Lung microvascular endothelial cell (primary cell): ENCODE data around the gene ECEL1. TPM values are rescaled to one million over a fixed set of nuclear protein-coding genes. Genes with fewer than 3 reads are reported as not detected.
"Not testable (repeated sequence)": the region's sequence is repeated elsewhere in the genome, so short reads cannot be mapped to it uniquely, and the experiment has no call there.

Experiments used
- DNase-seq, 2 donors: peaks; one replicate each; pipeline versions ENCODE4 v3.0.0 to v3.0.0-alpha.2; 2010; ENCODE audit warnings: low read depth in 2 of 2
- total RNA-seq: library from RNA; depleted of rRNA; stranded (reverse); fragments of >200 nt; gene quantifications from 2 replicates; pipeline ENCODE4 v1.2.1, GENCODE V29; 2014

The ECEL1 gene
- total RNA-seq, 1 donor from 2014 or later: not detected

DNA sequence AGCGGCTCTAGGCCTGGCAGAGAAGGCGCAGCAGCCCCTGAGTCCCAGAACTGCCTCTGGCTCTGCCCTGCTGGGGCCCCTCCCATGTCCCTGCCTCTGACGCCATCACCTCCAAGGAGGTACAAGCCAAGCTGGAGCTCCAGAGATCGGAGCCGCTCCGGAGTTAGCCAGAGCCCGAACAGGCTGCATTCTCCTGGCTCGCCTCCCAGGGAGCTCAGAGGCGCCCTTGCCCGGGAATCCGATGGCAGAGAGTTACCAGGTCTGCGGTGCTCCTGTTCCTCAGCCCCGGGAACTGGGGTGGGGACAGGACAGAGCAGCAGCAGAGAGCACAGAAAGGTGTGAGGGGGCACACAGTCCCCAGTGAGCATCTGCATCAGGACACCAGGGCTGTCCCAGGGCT, 44.6 kb downstream of the ECEL1 start:
- DNase-seq: not testable (repeated sequence)

DNA sequence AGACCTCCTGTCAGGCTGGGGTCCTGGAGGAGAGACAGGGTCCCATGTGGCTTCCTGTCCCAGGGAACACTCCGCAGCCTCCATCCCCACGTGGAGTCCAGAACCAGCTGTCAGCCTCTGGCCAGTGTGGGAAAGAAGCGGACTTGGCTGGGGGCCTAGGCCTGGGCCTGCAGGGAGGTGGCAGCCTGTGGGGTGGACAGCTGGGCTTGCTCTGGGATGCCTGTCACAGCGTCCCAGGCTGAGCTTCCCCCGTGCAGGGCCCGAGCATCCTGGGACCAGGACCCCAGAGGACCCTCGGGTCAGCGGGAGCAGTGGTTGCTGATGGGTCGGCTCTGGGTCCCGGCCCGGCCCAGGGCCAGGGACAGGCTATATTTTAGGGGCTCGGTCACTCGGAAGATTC, 45.2 kb downstream of the ECEL1 start:
- DNase-seq: not testable (repeated sequence)

DNA sequence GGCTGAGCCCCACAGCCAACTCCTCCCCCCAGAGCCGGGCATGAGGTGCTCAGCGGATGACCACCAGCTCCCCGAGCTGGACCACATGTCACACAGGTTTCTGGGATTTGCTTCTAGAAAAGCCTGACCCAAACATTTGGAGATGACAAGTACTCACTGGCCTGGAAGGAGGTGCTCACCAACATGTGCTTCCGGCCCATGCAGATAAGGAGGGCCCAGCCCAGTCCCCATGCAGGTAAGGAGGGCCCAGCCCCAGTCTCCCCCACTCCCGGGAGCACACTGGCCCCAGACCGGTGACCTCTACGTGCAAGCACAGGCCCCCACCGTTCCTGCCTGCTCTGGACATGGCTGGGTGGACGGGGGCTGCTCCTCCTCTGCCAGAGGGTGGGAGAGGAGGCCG, 45.7 kb downstream of the ECEL1 start:
- not testable (repeated sequence) for DNase-seq

DNA sequence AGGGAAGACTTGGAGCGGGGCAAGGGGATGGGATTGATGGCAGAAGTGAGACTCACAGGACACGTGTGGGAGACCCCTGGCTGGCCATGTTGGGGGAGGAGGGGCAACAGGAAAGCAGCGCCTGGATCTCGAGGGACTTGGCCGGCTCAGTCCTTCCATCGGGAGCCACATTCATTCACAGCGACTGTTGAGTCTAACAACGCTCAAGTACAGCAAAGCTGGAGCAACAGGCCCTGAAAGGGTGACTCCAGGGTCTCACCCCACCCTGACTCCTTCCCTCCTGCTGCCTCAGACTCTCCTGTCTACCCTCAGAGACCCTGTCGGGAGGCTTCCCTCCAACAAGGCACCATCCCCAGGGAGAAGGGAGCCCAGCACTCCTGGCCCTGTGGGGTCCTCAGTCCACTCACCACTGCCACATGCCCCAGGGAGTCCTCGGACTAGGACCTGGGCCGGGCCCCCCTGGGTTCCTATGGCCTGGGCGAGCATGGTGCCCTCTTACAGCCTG, 46.4 kb downstream of the ECEL1 start:
- DNase-seq: no peak

DNA sequence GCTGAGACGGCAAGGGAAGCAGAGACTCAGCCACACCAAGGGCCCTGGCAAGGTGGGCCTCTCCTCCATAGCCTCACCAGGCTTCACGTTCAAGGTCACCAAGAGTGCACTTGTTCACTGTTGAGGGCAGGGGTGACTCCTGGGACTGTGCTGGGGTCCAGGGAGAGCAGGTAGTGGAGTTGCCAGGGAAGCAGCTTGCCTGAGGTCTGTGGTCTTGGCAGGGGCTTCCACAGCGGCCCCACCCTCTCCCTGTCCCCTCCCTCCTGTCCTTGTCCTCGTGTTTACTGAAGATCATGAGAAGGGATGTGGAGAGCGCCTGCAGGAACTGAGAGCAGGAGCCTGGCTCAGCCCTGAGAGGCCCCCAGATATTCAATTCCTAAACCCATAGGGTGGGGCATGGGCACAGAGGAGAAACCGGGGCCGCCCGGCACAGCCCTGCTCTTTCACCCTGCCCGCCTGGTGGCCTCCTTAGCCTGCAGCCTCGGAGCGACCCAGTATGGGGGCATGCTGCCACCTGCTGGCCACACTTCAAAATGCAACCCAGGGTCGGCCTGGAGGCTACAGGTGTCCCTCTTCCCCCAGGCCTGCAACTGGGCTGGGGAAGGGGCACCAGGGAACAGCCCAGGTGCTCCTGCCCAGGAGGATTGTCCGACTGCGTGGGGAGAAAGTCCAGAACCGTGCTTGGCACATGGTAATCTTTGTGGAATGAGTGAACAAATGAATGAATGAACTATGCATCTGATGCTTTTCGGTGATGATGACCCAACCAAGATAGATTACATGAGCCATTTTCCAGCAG, 47.2 kb downstream of the ECEL1 start:
- DNase-seq: peak; percentile 68 to 79

DNA sequence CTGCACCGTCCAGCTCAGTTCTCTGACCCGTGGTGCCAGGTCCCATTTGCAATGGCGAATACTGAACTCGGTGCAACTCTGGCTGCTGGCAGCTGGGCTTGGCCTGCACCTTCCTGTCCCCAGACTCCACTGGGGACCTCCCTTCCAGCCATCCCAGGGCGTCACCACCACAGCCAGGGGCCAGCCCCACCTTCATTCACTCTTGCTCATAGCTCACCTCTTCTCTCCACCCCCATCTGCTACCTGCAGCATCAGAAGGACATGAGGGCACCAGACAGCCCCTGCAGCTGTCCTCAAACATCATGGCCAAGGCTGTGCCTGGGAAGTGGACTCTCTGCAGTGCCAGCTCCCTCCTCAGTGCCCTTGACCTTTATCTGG, 47.9 kb downstream of the ECEL1 start:
- DNase-seq: no peak

DNA sequence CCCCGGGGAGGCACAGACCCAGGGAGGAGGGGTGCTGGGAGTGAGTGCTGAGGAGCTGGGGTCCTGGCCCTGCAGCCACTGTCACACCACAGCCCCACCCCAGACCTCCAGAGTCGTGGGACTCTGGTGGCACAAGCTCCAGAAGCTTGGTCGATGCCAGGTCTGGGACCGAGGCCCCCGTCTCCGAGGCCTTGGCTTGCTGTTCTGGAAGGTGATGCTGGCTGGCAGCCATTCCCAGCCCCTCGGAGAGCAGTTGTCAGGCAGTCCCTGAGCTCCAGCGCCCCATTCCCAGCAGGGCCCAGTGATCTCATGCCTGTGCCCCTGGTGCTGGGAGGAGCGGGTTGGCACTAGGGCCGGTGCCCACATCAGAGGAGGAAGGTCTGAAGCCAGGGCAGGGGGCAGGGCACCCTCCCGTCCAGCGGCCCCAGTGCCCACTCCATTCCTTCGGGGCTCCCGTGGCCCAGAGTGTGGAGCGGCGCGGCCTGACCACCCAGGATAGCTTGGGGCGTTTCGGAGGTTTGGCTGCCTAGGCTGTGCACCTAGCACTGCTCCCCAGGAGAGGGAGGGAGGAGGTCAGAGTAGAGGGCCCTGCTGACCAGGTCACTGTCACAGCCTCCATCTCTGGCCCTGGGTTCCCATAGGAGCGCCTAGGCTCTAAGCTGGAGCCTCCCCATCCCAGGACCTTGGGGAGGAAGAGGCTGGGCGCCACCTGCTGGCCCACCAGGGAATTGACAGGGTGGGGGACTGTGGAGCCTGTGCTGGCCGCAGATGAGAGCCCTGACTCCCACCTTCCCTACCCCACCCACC, 48.5 kb downstream of the ECEL1 start:
- no peak for DNase-seq

DNA sequence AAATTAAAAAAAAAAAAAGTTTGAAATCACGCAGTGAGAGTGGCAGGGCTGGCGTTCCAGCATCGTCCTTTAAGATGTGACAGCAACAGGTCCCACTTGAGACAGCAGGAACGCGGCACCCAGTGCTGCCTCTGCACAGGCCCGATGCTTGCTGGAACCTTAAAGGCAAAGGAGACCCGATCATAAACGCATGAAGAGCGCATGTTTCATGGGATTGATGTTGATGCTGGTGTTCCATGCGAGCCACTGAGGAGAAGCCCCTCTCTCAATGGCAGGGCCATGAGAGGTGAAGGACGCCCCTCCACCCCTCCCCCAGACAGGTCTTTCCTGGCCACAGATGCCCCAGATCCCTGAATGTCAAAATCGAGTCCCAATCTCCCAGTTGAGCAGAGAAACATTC, 49.5 kb downstream of the ECEL1 start:
- no peak for DNase-seq

DNA sequence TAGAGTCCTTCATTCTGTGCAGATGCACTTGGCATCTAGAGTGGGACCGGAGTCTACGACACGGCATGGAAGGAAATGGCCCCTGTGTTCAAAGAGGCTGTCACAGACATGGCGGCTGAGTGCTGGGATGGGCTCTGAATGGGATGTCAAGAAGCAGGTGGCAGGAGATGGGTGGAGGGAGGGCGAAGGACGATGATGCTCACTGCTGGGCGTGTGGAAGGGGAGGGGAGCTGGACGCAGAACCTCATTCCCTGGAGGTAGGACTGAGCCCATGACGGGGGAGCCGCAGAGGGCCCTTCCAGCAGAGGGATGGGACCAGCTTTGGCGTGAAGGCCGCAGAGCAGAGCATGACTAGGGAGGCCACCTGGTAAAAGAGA, 50.5 kb downstream of the ECEL1 start:
- DNase-seq: no peak

DNA sequence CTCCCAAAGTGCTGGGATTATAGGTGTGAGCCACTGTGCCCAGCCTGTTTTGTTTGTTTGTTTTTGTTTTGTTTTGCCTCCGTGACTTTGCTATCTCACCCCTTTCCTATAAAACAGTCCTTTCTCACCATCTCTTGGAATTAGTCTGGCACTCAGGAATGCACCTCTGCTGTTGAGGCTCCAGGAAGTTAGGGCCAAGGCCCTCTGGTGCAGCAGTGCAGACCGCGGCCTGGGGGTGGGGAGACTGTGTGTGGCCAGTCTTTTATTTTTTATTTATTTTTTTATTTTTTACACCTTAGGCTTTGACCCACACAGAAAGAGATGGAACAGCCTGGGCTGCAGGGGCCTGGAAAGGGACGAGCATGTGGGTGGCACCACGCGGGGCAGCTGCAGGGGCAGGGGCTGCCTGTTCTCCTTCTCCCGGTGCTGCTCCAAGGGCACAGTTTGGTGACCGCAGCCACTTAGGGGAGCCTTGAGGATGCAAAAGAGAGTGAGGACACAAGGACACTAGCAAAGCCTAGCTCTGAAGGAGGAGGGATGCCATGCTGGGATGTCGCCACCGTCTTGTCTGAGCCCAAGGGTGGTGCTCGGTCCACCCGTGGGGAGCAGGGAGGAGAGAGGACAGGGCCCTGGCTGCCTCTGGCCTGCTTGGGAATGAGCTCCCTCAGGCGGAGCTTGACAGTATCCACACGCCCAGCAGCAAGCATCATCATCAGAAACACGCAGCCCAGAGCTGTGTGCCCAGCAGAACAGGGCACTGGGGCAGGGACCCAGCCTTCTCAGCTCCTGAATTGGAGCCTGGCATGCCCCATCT, 51.0 kb downstream of the ECEL1 start:
- DNase-seq: no peak

DNA sequence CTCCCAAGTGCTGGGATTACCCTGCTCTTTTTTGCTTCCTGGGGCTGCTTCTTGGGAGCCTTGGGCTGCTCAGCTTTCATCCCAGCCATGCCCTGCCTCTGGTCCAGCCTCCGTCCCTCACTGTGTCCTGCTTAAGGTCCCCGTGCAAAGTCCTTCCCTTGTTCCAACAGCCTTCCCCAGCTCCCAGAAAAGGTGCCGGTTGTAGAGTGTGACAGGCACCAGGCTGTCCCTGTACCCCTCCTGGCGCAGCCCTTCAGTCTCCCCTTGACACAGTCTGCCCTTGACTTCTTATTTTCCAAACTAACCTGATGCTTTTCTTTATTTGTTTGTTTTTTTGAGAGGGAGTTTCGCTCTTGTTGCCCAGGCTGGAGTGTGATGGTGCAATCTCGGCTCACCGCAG, 51.8 kb downstream of the ECEL1 start:
- no peak for DNase-seq

DNA sequence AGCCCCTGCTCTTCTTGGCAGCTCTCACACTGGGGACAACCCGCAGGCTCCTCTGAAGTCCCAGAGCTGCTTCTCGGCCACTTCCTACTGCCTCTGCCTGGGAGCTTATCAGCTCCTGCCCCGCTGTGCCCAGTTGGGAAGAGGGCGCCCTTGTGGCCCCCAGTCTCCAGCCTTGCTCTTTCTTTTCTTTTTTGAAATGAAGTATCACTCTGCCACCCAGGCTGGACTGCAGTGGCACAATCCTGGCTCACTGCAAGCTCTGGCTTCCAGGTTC, 52.3 kb downstream of the ECEL1 start:
- no peak for DNase-seq

DNA sequence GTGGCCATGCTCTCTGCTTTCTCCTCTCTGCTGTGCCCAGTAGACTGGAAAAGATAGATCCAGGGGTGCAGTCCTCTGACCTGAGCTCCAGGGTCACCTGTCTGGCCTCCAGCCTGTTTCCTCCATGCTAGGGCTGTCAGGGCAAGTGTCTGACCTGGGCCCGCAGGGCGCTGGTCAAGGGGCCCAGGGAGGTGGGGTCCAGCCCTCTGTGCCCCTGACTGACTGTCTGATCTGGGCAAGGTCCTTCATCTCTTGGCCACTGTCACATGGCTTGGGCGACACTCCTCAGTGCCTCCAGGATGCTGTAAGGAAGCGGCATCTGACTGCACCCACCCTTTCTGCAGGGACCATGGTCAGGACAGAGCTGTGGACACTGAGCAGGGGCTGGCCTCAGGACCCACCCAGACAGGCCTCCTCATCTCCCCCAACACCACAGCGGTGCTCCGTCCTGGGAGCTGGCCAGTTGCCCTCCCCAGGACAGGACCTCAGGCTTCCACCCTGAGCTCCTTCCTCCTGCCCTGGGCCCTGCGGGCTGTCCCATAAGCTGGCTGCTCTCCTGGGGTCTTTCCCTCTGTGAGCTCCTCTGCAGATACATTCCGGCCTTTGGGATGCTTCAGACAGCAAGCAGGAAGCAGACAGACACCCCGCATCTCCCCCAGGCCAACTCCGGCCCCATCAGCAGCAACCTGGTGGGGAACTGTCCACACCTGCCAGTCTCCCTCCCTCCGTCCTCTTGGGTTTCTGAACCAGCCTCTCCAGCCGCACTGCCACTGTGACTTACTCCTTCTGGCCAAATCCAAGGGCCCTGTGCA, 52.9 kb downstream of the ECEL1 start:
- DNase-seq: no peak

DNA sequence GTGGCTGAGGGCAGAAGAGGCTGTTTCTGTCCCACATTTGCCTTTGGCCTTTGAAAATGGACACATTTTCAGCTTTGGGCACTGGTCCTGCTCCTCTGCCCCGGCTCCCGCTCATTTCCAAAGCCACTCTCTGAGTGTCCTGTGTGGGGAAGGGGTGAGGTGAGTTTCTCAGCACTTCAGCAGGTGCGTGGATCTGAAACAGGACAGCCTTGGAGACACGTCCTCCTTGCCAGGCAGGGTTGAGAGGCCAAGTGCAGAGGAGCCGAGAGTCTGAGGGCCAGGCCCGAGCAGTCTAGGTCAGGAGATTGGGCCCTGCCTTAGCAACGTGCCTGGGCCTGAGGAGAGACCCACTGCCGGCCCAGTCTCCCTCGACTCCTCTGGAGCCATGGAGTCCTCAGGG, 53.5 kb downstream of the ECEL1 start:
- no peak for DNase-seq

DNA sequence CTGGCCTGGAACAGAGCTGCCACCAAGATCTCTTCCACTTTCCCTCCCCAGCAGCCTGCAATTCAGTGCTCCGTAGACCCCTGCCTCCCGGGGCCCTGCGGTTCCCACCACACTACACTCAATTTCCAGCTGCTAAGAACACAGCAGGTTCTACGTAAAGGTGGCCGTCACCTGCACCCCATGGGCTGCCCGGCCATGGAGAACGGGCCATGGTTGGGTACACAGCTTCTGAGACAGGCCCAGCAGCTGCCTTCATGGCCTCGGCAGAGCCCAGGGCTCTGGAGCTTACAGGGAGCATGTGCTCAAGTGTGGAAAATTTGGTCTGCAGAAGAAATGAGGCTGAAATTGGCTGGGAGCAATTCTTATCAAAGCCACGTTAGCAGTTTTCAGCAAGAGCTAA, 54.0 kb downstream of the ECEL1 start:
- not testable (repeated sequence) for DNase-seq

DNA sequence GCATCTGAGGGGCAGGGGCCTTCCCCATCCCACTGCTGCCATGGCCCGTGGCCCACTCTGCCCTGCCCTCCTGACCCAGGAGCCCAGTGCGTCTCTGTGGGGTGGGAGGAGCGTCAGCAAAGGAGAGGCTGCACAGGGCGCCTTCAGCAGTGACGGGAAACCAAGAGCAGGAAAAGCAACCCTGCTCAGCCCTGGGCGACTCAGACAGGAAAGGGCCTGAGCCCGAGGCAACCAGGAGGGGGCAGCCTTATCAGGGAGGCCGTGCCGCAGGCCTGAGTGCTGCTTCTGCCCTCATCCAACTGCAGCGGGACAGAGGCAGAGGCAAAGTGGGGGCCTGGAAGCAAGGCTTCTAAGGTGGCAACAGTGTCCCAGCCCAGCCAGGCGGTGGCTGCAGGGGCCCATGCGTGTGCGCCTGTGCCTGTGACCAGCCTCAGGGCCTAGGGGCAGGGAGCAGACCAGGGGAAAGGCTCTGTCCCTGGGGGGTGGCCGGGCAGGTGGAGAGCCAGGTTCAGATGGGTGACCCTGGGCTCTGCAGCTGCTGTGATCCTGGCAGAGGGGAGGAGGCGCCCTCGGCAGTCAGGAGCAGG, 54.9 kb downstream of the ECEL1 start:
- DNase-seq: no peak

DNA sequence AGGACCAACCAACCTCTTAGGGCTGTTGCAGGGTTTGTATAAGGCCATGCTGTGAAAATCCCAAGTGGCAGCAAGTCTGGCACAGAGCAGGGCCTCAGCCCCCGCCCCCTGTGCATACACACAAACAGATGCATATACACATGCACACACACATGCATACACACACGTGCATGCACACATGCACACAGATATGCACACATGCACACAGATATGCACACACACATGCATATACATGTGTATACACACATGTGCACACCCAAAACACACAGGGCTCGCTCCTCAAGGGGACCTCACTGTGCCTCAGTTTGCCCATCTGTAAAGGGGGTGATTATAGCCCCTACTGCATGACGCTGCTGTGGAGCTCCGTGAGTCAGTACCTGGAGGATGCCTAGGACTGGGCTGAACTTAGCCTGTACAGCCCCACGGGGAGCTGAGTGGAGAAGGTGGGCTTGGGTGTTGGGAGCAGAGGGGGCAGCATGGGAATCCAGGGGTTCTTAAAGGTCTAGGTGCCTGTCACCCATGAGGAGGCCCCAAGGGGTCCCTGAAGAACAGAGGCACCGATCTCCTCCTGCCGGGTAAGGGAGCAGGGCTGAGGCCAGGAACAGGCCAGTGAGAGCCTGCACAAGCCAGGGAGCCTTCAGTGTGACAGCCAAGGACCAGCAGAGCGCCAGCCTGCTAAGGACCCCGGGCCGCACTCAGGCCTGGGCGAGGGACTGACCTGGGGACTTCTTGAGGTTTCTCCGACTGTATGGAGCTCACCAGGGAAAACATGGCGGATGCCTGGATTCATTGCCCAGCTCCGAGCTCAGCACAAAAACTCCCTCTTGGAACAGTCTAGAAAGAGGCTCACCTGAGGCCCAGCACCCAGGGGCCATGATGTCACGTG, 55.7 kb downstream of the ECEL1 start:
- DNase-seq: no peak
